Measurements from ENCODE around the gene LPCAT2. TPM values are rescaled to one million over a fixed set of nuclear protein-coding genes. Genes with fewer than 3 reads are reported as not detected.
A peak's percentile ranks its signal among the peaks of the same experiment; 100 is the strongest.

The LPCAT2 gene
- total RNA-seq, 1 experiment from 2014 or later: 10.7 TPM

DNA sequence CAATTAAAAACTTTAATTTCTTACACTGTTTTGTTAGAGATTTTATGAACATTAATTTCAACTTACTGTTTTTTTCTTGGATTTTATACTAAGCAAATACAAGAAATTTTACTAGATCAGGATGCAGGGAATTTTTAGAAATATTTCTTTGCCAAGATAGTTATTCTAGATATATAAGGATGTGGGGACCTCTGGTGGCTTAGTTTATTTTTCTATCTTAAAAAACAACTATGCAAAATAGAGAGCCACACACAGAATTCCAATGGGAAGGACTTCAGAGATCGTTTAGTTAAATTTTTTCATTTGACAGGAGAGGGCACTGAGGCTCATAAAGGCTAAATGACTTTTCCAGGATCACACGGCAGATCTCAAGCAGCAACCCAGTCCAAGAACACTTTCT is 34.6 kb downstream of the LPCAT2 start:
- Mint-ChIP-seq H3K27ac (ENCODE audit: low read depth, unreplicated experiment) (no peak overlapping the region), H3K4me3 (ENCODE audit: unreplicated experiment) (no peak overlapping the region), H3K4me1 (ENCODE audit: insufficient read depth, unreplicated experiment) (no peaks in the 10 kb centered on the region), H3K36me3 (ENCODE audit: insufficient read depth, unreplicated experiment) (peaks cover 6% of the 10 kb centered on the region), H3K27me3 (ENCODE audit: insufficient read depth, unreplicated experiment) (no peaks in the 10 kb centered on the region), H3K9me3 (ENCODE audit: unreplicated experiment) (no peaks in the 10 kb centered on the region)
- TF ChIP-seq, protein P1, sequence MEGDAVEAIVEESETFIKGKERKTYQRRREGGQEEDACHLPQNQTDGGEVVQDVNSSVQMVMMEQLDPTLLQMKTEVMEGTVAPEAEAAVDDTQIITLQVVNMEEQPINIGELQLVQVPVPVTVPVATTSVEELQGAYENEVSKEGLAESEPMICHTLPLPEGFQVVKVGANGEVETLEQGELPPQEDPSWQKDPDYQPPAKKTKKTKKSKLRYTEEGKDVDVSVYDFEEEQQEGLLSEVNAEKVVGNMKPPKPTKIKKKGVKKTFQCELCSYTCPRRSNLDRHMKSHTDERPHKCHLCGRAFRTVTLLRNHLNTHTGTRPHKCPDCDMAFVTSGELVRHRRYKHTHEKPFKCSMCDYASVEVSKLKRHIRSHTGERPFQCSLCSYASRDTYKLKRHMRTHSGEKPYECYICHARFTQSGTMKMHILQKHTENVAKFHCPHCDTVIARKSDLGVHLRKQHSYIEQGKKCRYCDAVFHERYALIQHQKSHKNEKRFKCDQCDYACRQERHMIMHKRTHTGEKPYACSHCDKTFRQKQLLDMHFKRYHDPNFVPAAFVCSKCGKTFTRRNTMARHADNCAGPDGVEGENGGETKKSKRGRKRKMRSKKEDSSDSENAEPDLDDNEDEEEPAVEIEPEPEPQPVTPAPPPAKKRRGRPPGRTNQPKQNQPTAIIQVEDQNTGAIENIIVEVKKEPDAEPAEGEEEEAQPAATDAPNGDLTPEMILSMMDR (IDR thresholded peaks at IDR 0.05; ENCODE audit: unreplicated experiment): peak; percentile 23
- DNase-seq (ENCODE audit: unreplicated experiment): peak; percentile 49
- ChIA-PET CTCF (interaction anchor here (1.1 to 7.4 kb wide), 9 partner anchors 10 to 163 kb away, joined by 3 to 122 read pairs (median 6); no protein-coding TSS in a partner anchor), POLR2A (interaction anchor here (0.9 to 1.2 kb wide), 2 partner anchors 18 to 158 kb away, joined by 3 to 5 read pairs; no protein-coding TSS in a partner anchor)
- BruUV-seq (replicated peaks): no TSS peak
- intact Hi-C loops (cut with micrococcal nuclease): loop anchor here (1.0 to 10.0 kb wide), 5 partner anchors 48 to 609 kb away; partner anchors contain the start of gene IRX5

DNA sequence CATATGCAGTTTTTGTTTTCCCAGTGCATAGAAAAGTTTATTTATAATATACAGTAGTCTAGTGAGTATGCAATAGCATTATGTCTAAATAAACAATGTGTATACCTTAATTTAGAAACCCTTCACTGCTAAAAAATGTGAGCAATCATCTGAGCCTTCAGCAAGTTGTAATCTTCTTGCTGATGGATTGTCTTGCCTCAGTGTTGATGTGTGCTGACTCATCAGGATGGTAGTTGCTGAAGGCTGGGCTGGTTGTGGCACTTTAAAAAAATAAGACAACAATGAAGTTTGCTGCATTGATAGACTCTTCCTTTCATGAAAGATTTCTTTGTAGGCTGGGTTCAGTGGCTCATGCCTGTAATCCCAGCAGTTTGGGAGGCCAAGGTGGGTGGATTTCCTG is 43.7 kb downstream of the LPCAT2 start:
- no TSS peak for BruUV-seq (replicated peaks)
- Mint-ChIP-seq H3K4me1 (ENCODE audit: insufficient read depth, unreplicated experiment) (peaks cover 28% of the 10 kb centered on the region), H3K4me3 (ENCODE audit: unreplicated experiment) (no peak overlapping the region), H3K27me3 (ENCODE audit: insufficient read depth, unreplicated experiment) (no peaks in the 10 kb centered on the region), H3K9me3 (ENCODE audit: unreplicated experiment) (no peaks in the 10 kb centered on the region), H3K36me3 (ENCODE audit: insufficient read depth, unreplicated experiment) (no peaks in the 10 kb centered on the region), H3K27ac (ENCODE audit: low read depth, unreplicated experiment) (peak overlapping the region; percentile 49)
- ChIA-PET POLR2A (interaction anchor here (1.1 to 2.6 kb wide), 4 partner anchors 10 to 81 kb away, joined by 3 to 18 read pairs (median 4); no protein-coding TSS in a partner anchor), CTCF (interaction anchor here (0.6 to 1.9 kb wide), 6 partner anchors 8 to 497 kb away, joined by 3 to 5 read pairs (median 4); no protein-coding TSS in a partner anchor)
- intact Hi-C loops (cut with micrococcal nuclease): no loop called here
- TF ChIP-seq, protein P1 (IDR thresholded peaks at IDR 0.05; ENCODE audit: unreplicated experiment): no peak
- DNase-seq (ENCODE audit: unreplicated experiment): peak; percentile 78

DNA sequence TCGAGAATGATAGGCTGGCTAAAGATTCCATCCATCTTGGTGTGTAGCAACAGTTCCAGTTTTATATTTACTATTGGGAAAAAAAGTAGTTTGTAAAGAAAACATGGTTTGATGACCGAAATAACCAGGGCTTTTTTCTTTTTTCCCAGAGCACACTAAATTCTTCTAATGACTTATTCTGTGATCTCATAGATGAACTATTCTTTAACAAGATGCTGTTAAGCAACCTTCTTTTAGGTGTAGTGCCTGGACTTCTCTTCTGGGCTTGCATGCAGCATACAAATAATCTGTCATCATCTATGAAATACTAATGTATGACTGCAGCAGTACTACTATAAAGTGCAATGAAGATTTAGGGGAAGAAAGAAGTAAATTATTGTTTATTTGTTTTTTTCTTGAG is 46.6 kb downstream of the LPCAT2 start:
- ChIA-PET CTCF (interaction anchor here (0.7 to 1.0 kb wide), 2 partner anchors 13 to 147 kb away, joined by 3 read pairs; no protein-coding TSS in a partner anchor), POLR2A (interaction anchor here (5.0 kb wide), 1 partner anchor 12 kb away, joined by 58 read pairs; the partner anchor contains the start of gene CAPNS2)
- Mint-ChIP-seq H3K4me3 (ENCODE audit: unreplicated experiment) (no peak overlapping the region), H3K9me3 (ENCODE audit: unreplicated experiment) (no peaks in the 10 kb centered on the region), H3K27me3 (ENCODE audit: insufficient read depth, unreplicated experiment) (no peaks in the 10 kb centered on the region), H3K36me3 (ENCODE audit: insufficient read depth, unreplicated experiment) (peaks cover 5% of the 10 kb centered on the region), H3K4me1 (ENCODE audit: insufficient read depth, unreplicated experiment) (peaks cover 56% of the 10 kb centered on the region), H3K27ac (ENCODE audit: low read depth, unreplicated experiment) (peak overlapping the region; percentile 21)
- no TSS peak for BruUV-seq (replicated peaks)
- TF ChIP-seq, protein P1 (IDR thresholded peaks at IDR 0.05; ENCODE audit: unreplicated experiment): no peak
- no peak for DNase-seq (ENCODE audit: unreplicated experiment)
- intact Hi-C loops (cut with micrococcal nuclease): no loop called here

DNA sequence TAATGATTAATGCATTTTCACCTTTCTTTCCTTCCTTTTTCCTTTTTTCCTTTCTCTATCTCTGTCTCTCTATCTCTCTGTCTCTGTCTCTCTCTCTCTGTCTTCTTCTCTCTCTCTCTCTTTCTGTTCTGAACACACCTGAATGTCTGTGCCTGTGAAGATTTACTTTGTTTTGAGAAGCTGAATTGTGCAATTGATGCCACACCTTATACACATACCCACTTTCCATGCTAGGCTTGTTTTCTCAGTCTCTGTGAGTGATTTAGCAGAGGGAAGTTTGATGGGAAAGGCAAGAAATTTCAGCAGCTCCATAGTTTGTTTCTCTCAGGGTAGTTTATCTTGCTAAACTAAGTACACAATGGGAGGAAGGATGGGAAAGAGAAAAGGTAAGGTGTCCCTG is 48.3 kb downstream of the LPCAT2 start:
- BruUV-seq (replicated peaks): no TSS peak
- Mint-ChIP-seq H3K36me3 (ENCODE audit: insufficient read depth, unreplicated experiment) (peaks cover 5% of the 10 kb centered on the region), H3K4me3 (ENCODE audit: unreplicated experiment) (peak overlapping the region; percentile 1), H3K27me3 (ENCODE audit: insufficient read depth, unreplicated experiment) (no peaks in the 10 kb centered on the region), H3K4me1 (ENCODE audit: insufficient read depth, unreplicated experiment) (peaks cover 61% of the 10 kb centered on the region), H3K9me3 (ENCODE audit: unreplicated experiment) (no peaks in the 10 kb centered on the region), H3K27ac (ENCODE audit: low read depth, unreplicated experiment) (peak overlapping the region; percentile 3)
- intact Hi-C loops (cut with micrococcal nuclease): no loop called here
- ChIA-PET CTCF (interaction anchor here (0.6 to 2.8 kb wide), 3 partner anchors 10 to 149 kb away, joined by 3 to 7 read pairs (median 5); no protein-coding TSS in a partner anchor), POLR2A (interaction anchor here (0.7 to 5.0 kb wide), 4 partner anchors 10 to 107 kb away, joined by 3 to 58 read pairs (median 6); partner anchors contain the start of gene CAPNS2)
- peak; percentile 52 for DNase-seq (ENCODE audit: unreplicated experiment)
- TF ChIP-seq, protein P1 (IDR thresholded peaks at IDR 0.05; ENCODE audit: unreplicated experiment): no peak
